Right lobe of liver (tissue), 6 donors: ENCODE data around the gene GLP1R. TPM values are rescaled to one million over a fixed set of nuclear protein-coding genes. Genes with fewer than 3 reads are reported as not detected.

Experiments used
- ATAC-seq, 4 donors: fragments of 200-7000 bp; cut with Tn5 transposase; one replicate each; pipeline ENCODE4 v1.9.1; 2020; ENCODE audit warnings: mild to moderate bottlenecking in 4 of 4, moderate library complexity in 4 of 4
- DNase-seq, 3 donors: peaks; one replicate each; pipeline ENCODE4 v3.0.0-alpha.2; 2020
- H3K27ac ChIP-seq, 3 donors: fragments of 200-600 bp; one replicate each; pipeline ENCODE4 v1.8.0; 2022
- H3K27me3 ChIP-seq, 2 donors: fragments of 200-600 bp; one replicate each; pipeline ENCODE4 v1.8.0; 2022
- H3K36me3 ChIP-seq, 4 donors: fragments of 200-600 bp; sonication (generic) in 1 of 4; one replicate each; pipeline versions ENCODE4 v1.5.1 to v1.8.0; 2017 to 2022; ENCODE audit warnings: control low read depth in 1 of 4
- H3K4me1 ChIP-seq, 4 donors: fragments of 200-600 bp; sonication (generic) in 1 of 4; one replicate each; pipeline versions ENCODE4 v1.5.1 to v1.8.0; 2017 to 2022; ENCODE audit warnings: control low read depth in 1 of 4
- H3K4me3 ChIP-seq, 3 donors: fragments of 200-600 bp; one replicate each; pipeline ENCODE4 v1.8.0; 2022
- H3K9me3 ChIP-seq, 4 donors: fragments of 200-600 bp; sonication (generic) in 1 of 4; one replicate each; pipeline versions ENCODE4 v1.5.1 to v1.8.0; 2017 to 2022; ENCODE audit warnings: control low read depth in 1 of 4
- CTCF ChIP-seq, 4 donors: fragments of 200-600 bp in 3 of 4; fragments of 450-650 bp in 1 of 4; IDR thresholded peaks; one replicate each; pipeline versions ENCODE4 v1.5.1 to v1.8.0; 2016 to 2022; ENCODE audit warnings: antibody characterized with exemption in 4 of 4, mild to moderate bottlenecking in 2 of 4
- POLR2A ChIP-seq: fragments of 450-650 bp; IDR thresholded peaks from one replicate; pipeline ENCODE4 v1.6.1; 2017; ENCODE audit warnings: antibody characterized with exemption, mild to moderate bottlenecking
- WGBS: methylation state at CpG from one replicate; pipeline ENCODE4 v1.1.6; 2018; ENCODE audit warnings: low coverage, low lambda C conversion rate; ENCODE audit not compliant: insufficient coverage; ENCODE audit errors: missing lambda C conversion rate; 5-methylcytosine and 5-hydroxymethylcytosine counted together
- intact Hi-C, 2 donors: fragments of 100-400 bp; cut with DNase I; formaldehyde crosslinking; loops; one replicate each; pipeline versions ENCODE4 v1.11.2 to v1.14.1; 2022
- total RNA-seq, 6 experiments: library from RNA; depleted of rRNA in 2 of 6; stranded (reverse); fragments of >200 nt in 2 of 6; fragmentation: NEBNext Ultra II Directional in 3 of 6; extraction: Animal tissue kit (Norgen Biotek cat#: 25700) in 3 of 6; gene quantifications; one replicate each; pipeline versions ENCODE4 v1.1.0 to v1.2.4, GENCODE V29; 2016 to 2023
- donor health status: DM: no; HTN: yes; CAD: no.
- donor health status: DM: no; HTN: no; CAD: no.
- donor health status: DM: no; HTN: no; CAD: no.
- donor health status: DM: no; HTN: yes; CAD: no.
- donor health status: DM: no; HTN: yes; CAD: no.

Gene GLP1R
- total RNA-seq, 6 experiments from 2014 or later: not detected

GRCh38 chr6:39016839-39017546 lies 31.6 kb upstream of the GLP1R start:
- Histone ChIP-seq H3K9me3 (no peaks in the 10 kb centered on the region), H3K27ac (no peak overlapping the region), H3K27me3 (no peaks in the 10 kb centered on the region), H3K36me3 (no peaks in the 10 kb centered on the region), H3K4me1 (no peaks in the 10 kb centered on the region), H3K4me3 (no peak overlapping the region)
- 66% methylated on average over 4 of the region's 7 CpGs for WGBS
- ATAC-seq: no peak
- intact Hi-C loops: no loop called here
- DNase-seq: no peak
- TF ChIP-seq POLR2A (no peak), CTCF (IDR thresholded peaks at IDR 0.05) (no peak)

GRCh38 chr6:39017547-39017880 lies 31.1 kb upstream of the GLP1R start:
- Histone ChIP-seq H3K4me1 (no peaks in the 10 kb centered on the region), H3K27me3 (no peaks in the 10 kb centered on the region), H3K9me3 (no peaks in the 10 kb centered on the region), H3K4me3 (no peak overlapping the region), H3K27ac (no peak overlapping the region), H3K36me3 (no peaks in the 10 kb centered on the region)
- no peak for TF ChIP-seq POLR2A
- no peak for TF ChIP-seq CTCF (IDR thresholded peaks at IDR 0.05)
- ATAC-seq (no peak), DNase-seq (no peak)
- intact Hi-C loops: no loop called here
- 57% methylated on average over 4 of the region's 4 CpGs for WGBS

- no peak overlapping the region for H3K27ac ChIP-seq
- ATAC-seq (no peak), DNase-seq (no peak)
- no peaks in the 10 kb centered on the region for H3K4me1 ChIP-seq
- no peaks in the 10 kb centered on the region for H3K9me3 ChIP-seq
- intact Hi-C loops: no loop called here
- 28% methylated on average over 3 of the region's 5 CpGs for WGBS
- TF ChIP-seq CTCF (IDR thresholded peaks at IDR 0.05) (no peak), POLR2A (no peak)
- H3K27me3 ChIP-seq: no peaks in the 10 kb centered on the region
- no peak overlapping the region for H3K4me3 ChIP-seq
- H3K36me3 ChIP-seq: no peaks in the 10 kb centered on the region
Measured at GRCh38 chr6:39018103-39018502, 30.5 kb upstream of the GLP1R start.

- Histone ChIP-seq H3K36me3 (no peaks in the 10 kb centered on the region), H3K27me3 (no peaks in the 10 kb centered on the region), H3K9me3 (no peaks in the 10 kb centered on the region), H3K27ac (no peak overlapping the region), H3K4me3 (no peak overlapping the region), H3K4me1 (no peaks in the 10 kb centered on the region)
- ATAC-seq (no peak), DNase-seq (no peak)
- WGBS: no CpG with 5 or more reads among the region's 2 CpGs
- intact Hi-C loops: no loop called here
- TF ChIP-seq CTCF (IDR thresholded peaks at IDR 0.05) (no peak), POLR2A (no peak)
Measured at GRCh38 chr6:39020136-39020535, 28.4 kb upstream of the GLP1R start.

- H3K36me3 ChIP-seq: no peaks in the 10 kb centered on the region
- no peaks in the 10 kb centered on the region for H3K4me1 ChIP-seq
- no peak overlapping the region for H3K27ac ChIP-seq
- no peaks in the 10 kb centered on the region for H3K27me3 ChIP-seq
- H3K9me3 ChIP-seq: no peaks in the 10 kb centered on the region
- no peak overlapping the region for H3K4me3 ChIP-seq
- intact Hi-C loops: no loop called here
- TF ChIP-seq CTCF (IDR thresholded peaks at IDR 0.05): no peak
- TF ChIP-seq POLR2A: no peak
- no peak for ATAC-seq
- 80% methylated on average over 1 of the region's 2 CpGs for WGBS
- DNase-seq: no peak
Measured at GRCh38 chr6:39021041-39021440, 27.5 kb upstream of the GLP1R start.
